ENCODE results near the gene C6orf136. TPM values are rescaled to one million over a fixed set of nuclear protein-coding genes. Genes with fewer than 3 reads are reported as not detected.

Gene C6orf136
- total and polyA plus RNA-seq, 9 of the 15 experiments (the other 6 are each of a cell fraction or from before 2014, with no cell fraction given) = 14.1 to 63.1 (median 18.4) TPM

DNA sequence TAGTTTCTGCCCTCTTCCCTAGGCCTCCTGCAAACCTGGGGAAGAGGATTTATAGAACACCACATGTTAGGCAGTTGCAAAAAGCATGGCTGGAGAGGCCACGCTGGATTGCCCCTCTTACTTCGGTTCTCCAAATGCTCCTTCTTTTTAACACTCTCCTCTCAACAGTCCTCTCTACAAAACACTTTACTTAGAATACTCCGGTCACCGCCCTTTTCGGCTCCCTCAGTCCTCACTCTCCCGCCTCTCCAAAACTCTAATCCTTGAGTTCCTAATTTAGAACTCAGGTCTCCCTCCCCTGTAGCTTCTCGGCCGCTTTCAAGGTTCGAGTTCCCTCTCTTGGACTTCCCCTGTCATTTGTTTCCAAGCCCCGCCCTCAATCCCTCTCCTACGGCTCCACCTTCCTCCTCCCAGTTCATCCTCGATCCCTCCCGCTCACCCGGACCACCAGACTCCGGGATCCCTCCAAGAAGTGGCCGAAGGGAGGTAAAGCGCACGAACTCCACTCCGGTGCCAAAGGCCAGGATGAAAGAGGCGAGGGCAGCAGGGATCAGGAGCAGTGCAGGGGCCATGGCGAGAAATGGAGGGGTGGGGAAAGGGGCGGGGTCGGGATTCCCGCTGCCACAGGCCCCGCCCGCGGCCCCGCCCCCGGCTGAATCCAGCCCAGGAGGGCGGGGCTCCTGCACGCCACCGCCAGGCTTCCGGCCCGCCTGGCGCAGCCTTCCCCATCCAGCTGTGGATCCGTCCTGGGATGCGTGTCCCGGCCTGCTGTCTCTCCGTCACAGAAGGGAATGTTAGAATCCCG, 43.7 kb downstream of the C6orf136 start, which contains the start of gene NRM (continued):
- TF ChIP-seq ZNF175 (CRISPR knock-in tag; IDR thresholded peaks at IDR 0.05; ENCODE audit: low read depth) (no peak), TEAD2 (tag; IDR thresholded peaks at IDR 0.05) (no peak), SIN3B (IDR thresholded peaks at IDR 0.05; ENCODE audit: low read depth) (no peak), TEAD1 (CRISPR knock-in tag; IDR thresholded peaks at IDR 0.05) (no peak), CHD2 (IDR thresholded peaks at IDR 0.05; ENCODE audit: low read depth, low read length) (no peak), SMC3 (conservative IDR thresholded peaks at IDR 0.05; ENCODE audit: insufficient read depth, low read depth, low read length) (no peak), RAD51 (IDR thresholded peaks at IDR 0.05; ENCODE audit: borderline replicate concordance, low read depth) (no peak), GABPB2 (CRISPR knock-in tag; conservative IDR thresholded peaks at IDR 0.05) (no peak), ZNF239 (CRISPR knock-in tag; IDR thresholded peaks at IDR 0.05) (no peak), HDAC3 (IDR thresholded peaks at IDR 0.05; ENCODE audit: borderline replicate concordance, partially characterized antibody) (no peak), GTF2E2 (tag; IDR thresholded peaks at IDR 0.05) (no peak), RBM34 (IDR thresholded peaks at IDR 0.05; ENCODE audit: borderline replicate concordance, insufficient read depth, low read length) (no peak), ZNF584 (CRISPR knock-in tag; IDR thresholded peaks at IDR 0.05; ENCODE audit: low read depth) (no peak), PRPF4 (IDR thresholded peaks at IDR 0.05; ENCODE audit: insufficient read depth, low read depth, low read length, poor library complexity, severe bottlenecking) (no peak), ZNF3 (CRISPR knock-in tag; IDR thresholded peaks at IDR 0.05) (no peak), FOXP1 (CRISPR knock-in tag; IDR thresholded peaks at IDR 0.05) (no peak), ETS2 (tag; IDR thresholded peaks at IDR 0.05; ENCODE audit: borderline replicate concordance, poor library complexity, severe bottlenecking) (no peak), TARDBP (IDR thresholded peaks at IDR 0.05) (no peak), NRF1 (conservative IDR thresholded peaks at IDR 0.05 in 1 of 2, IDR thresholded peaks at IDR 0.05 in 1 of 2) (peak; percentile 84 to 85), ETV1 (tag; conservative IDR thresholded peaks at IDR 0.05; ENCODE audit: low read depth) (peak; percentile 70)
- TF ChIP-seq, protein P1, sequence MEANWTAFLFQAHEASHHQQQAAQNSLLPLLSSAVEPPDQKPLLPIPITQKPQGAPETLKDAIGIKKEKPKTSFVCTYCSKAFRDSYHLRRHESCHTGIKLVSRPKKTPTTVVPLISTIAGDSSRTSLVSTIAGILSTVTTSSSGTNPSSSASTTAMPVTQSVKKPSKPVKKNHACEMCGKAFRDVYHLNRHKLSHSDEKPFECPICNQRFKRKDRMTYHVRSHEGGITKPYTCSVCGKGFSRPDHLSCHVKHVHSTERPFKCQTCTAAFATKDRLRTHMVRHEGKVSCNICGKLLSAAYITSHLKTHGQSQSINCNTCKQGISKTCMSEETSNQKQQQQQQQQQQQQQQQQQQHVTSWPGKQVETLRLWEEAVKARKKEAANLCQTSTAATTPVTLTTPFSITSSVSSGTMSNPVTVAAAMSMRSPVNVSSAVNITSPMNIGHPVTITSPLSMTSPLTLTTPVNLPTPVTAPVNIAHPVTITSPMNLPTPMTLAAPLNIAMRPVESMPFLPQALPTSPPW (CRISPR knock-in tag; IDR thresholded peaks at IDR 0.05) = peak; percentile 80
- TF ChIP-seq, protein P2, sequence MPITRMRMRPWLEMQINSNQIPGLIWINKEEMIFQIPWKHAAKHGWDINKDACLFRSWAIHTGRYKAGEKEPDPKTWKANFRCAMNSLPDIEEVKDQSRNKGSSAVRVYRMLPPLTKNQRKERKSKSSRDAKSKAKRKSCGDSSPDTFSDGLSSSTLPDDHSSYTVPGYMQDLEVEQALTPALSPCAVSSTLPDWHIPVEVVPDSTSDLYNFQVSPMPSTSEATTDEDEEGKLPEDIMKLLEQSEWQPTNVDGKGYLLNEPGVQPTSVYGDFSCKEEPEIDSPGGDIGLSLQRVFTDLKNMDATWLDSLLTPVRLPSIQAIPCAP (CRISPR knock-in tag; IDR thresholded peaks at IDR 0.05; ENCODE audit: borderline replicate concordance) = no peak
- TF ChIP-seq, protein P3, sequence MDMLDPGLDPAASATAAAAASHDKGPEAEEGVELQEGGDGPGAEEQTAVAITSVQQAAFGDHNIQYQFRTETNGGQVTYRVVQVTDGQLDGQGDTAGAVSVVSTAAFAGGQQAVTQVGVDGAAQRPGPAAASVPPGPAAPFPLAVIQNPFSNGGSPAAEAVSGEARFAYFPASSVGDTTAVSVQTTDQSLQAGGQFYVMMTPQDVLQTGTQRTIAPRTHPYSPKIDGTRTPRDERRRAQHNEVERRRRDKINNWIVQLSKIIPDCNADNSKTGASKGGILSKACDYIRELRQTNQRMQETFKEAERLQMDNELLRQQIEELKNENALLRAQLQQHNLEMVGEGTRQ (CRISPR knock-in tag; IDR thresholded peaks at IDR 0.05) = no peak
- TF ChIP-seq, protein P4, sequence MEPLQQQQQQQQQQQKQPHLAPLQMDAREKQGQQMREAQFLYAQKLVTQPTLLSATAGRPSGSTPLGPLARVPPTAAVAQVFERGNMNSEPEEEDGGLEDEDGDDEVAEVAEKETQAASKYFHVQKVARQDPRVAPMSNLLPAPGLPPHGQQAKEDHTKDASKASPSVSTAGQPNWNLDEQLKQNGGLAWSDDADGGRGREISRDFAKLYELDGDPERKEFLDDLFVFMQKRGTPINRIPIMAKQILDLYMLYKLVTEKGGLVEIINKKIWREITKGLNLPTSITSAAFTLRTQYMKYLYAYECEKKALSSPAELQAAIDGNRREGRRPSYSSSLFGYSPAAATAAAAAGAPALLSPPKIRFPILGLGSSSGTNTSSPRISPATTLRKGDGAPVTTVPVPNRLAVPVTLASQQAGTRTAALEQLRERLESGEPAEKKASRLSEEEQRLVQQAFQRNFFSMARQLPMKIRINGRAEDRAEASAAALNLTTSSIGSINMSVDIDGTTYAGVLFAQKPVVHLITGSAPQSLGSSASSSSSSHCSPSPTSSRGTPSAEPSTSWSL (CRISPR knock-in tag; IDR thresholded peaks at IDR 0.05; ENCODE audit: borderline replicate concordance) = no peak

Data from K562 (cell line).